Choroid plexus epithelial cell (primary cell): ENCODE results near the gene C1QBP.
"Not testable (repeated sequence)": the region's sequence is repeated elsewhere in the genome, so short reads cannot be mapped to it uniquely, and the experiment has no call there.

Source experiments
- DNase-seq: peaks from one replicate; pipeline ENCODE4 v3.0.0-alpha.2; 2010; ENCODE audit warnings: low read depth
- H3K4me3 ChIP-seq: 2 replicates; pipeline ENCODE4 v1.5.1; 2011; ENCODE audit warnings: low read depth, mild to moderate bottlenecking, control low read depth, low read length, moderate library complexity
- CTCF ChIP-seq: conservative IDR thresholded peaks from 2 replicates; pipeline ENCODE4 v1.5.1; 2011; ENCODE audit warnings: low read depth, mild to moderate bottlenecking, control low read depth, inconsistent platforms, low read length, moderate library complexity

Gene C1QBP

GRCh38 chr17:5446786-5447185 is 7.8 kb upstream of the C1QBP start:
- TF ChIP-seq CTCF = no peak
- DNase-seq = no peak
- H3K4me3 ChIP-seq = no peak overlapping the region

GRCh38 chr17:5444209-5444608 is 5.3 kb upstream of the C1QBP start:
- H3K4me3 ChIP-seq = no peak overlapping the region
- DNase-seq = no peak
- no peak for TF ChIP-seq CTCF

- no peak for DNase-seq
- H3K4me3 ChIP-seq = no peak overlapping the region
- no peak for TF ChIP-seq CTCF
These were observed 4.8 kb upstream of the C1QBP start for GRCh38 chr17:5443728-5444127.

- H3K4me3 ChIP-seq = peak overlapping the region; percentile 37
- no peak for TF ChIP-seq CTCF
- DNase-seq = no peak
These were observed 450 bp upstream of the C1QBP start for GRCh38 chr17:5439446-5439764.

GRCh38 chr17:5437721-5438317 is 1.1 kb downstream of the C1QBP start:
- no peak for TF ChIP-seq CTCF
- H3K4me3 ChIP-seq = peak overlapping the region; percentile 83
- peak; percentile 43 for DNase-seq

- H3K4me3 ChIP-seq, DNase-seq: not testable (repeated sequence)
These were observed 3.1 kb downstream of the C1QBP start for GRCh38 chr17:5435781-5436315.

- no peak overlapping the region for H3K4me3 ChIP-seq
- no peak for TF ChIP-seq CTCF
These were observed 4.0 kb downstream of the C1QBP start for GRCh38 chr17:5434984-5435383.

More at GRCh38 chr17:5434984-5435383, 4.0 kb downstream of the C1QBP start:
- DNase-seq = no peak
